ENCODE measurements around the gene LRRC36. TPM values are rescaled to one million over a fixed set of nuclear protein-coding genes. Genes with fewer than 3 reads are reported as not detected.

Gene LRRC36
- total RNA-seq, 1 experiment from 2014 or later, result not detected

DNA sequence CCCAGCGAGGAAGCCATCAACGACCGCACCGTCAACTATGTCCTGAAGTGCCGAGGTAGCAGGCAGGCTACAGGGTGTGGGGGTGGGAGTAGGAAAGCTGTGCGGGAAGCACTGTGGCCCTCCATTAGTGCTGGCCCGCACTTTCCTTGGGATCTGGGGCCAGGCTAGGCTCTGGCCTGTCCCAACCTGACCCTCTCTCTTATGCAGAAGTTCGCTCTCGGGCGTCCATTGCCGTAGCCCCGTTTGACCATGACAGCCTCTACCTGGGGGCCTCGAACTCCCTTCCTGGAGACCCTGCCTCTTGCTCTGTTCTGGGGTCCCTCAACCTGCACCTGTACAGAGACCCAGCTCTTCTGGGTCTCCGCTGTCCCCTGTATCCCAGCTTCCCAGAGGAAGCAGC lies 38.7 kb upstream of the LRRC36 start:
- Histone ChIP-seq H3F3A (ENCODE audit: low read length, unreplicated experiment) (no peaks in the 10 kb centered on the region), H3K36me3 (ENCODE audit: low read depth, low read length) (no peaks in the 10 kb centered on the region), H3K4me1 (ENCODE audit: insufficient read depth, low read length) (no peaks in the 10 kb centered on the region), H3K79me2 (ENCODE audit: low read length) (no peaks in the 10 kb centered on the region), H3K4me3 (ENCODE audit: low read length) (no peak overlapping the region), H4K20me1 (ENCODE audit: low read length) (no peaks in the 10 kb centered on the region), H3K9me2 (replicated peaks; ENCODE audit: low read length) (no peaks in the 10 kb centered on the region), H3K9me3 (ENCODE audit: low read length) (no peaks in the 10 kb centered on the region), H3K27me3 (ENCODE audit: low read length) (no peaks in the 10 kb centered on the region), H3K4me2 (ENCODE audit: low read length) (no peak overlapping the region), H3K9ac (ENCODE audit: low read length) (no peak overlapping the region), H2AFZ (ENCODE audit: low read length) (no peak overlapping the region), H3K27ac (ENCODE audit: low read length) (no peak overlapping the region)
- ChIA-PET POLR2A (ENCODE audit: unreplicated experiment) (no interaction called here), CTCF (no interaction called here)
- TF ChIP-seq EZH2phosphoT487 (IDR thresholded peaks at IDR 0.05; ENCODE audit: borderline replicate concordance, low read length) (no peak), EZH2 (IDR thresholded peaks at IDR 0.05; ENCODE audit: low read length, unreplicated experiment) (no peak)
- TF ChIP-seq, protein P1, sequence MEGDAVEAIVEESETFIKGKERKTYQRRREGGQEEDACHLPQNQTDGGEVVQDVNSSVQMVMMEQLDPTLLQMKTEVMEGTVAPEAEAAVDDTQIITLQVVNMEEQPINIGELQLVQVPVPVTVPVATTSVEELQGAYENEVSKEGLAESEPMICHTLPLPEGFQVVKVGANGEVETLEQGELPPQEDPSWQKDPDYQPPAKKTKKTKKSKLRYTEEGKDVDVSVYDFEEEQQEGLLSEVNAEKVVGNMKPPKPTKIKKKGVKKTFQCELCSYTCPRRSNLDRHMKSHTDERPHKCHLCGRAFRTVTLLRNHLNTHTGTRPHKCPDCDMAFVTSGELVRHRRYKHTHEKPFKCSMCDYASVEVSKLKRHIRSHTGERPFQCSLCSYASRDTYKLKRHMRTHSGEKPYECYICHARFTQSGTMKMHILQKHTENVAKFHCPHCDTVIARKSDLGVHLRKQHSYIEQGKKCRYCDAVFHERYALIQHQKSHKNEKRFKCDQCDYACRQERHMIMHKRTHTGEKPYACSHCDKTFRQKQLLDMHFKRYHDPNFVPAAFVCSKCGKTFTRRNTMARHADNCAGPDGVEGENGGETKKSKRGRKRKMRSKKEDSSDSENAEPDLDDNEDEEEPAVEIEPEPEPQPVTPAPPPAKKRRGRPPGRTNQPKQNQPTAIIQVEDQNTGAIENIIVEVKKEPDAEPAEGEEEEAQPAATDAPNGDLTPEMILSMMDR (conservative IDR thresholded peaks at IDR 0.05; ENCODE audit: low read depth, low read length), result no peak
- intact Hi-C loops (cut with micrococcal nuclease), result no loop called here
- DNase-seq (no peak), ATAC-seq (no peak)
- BruUV-seq (replicated peaks), result no TSS peak

DNA sequence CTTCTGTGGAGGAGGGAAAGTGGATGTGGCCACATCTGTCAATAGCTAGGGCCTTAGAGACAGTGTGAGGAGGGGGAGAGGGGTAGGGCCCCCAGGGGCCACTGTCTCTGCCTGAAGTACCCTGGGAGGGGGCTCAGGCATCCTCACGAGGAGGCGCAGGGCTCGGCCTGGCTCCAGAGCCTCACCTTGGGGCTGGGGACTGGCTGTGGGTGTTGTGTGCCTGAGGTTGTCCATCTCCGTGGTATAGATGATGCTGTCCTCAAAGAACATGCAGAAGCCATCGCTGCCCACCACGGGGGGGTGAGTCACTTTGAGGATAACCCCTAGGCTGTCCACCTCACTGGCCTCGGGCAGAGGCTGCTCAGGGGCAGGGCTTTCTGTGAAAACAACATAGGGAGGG lies 35.2 kb upstream of the LRRC36 start:
- no peaks in the 10 kb centered on the region for H3F3A ChIP-seq (ENCODE audit: low read length, unreplicated experiment)
- ChIA-PET CTCF (no interaction called here), POLR2A (ENCODE audit: unreplicated experiment) (no interaction called here)
- no peaks in the 10 kb centered on the region for H3K27me3 ChIP-seq (ENCODE audit: low read length)
- H2AFZ ChIP-seq (ENCODE audit: low read length), result no peak overlapping the region
- TF ChIP-seq EZH2 (IDR thresholded peaks at IDR 0.05; ENCODE audit: low read length, unreplicated experiment) (no peak), EZH2phosphoT487 (IDR thresholded peaks at IDR 0.05; ENCODE audit: borderline replicate concordance, low read length) (no peak)
- TF ChIP-seq, protein P1 (conservative IDR thresholded peaks at IDR 0.05; ENCODE audit: low read depth, low read length), result no peak
- intact Hi-C loops (cut with micrococcal nuclease), result no loop called here
- no peaks in the 10 kb centered on the region for H3K9me3 ChIP-seq (ENCODE audit: low read length)
- H3K27ac ChIP-seq (ENCODE audit: low read length), result no peak overlapping the region
- no TSS peak for BruUV-seq (replicated peaks)
- H3K4me2 ChIP-seq (ENCODE audit: low read length), result no peak overlapping the region
- no peaks in the 10 kb centered on the region for H3K36me3 ChIP-seq (ENCODE audit: low read depth, low read length)
- no peaks in the 10 kb centered on the region for H3K79me2 ChIP-seq (ENCODE audit: low read length)
- H3K9ac ChIP-seq (ENCODE audit: low read length), result no peak overlapping the region
- no peak overlapping the region for H3K4me3 ChIP-seq (ENCODE audit: low read length)
- DNase-seq, result no peak
- ATAC-seq, result no peak
- H3K4me1 ChIP-seq (ENCODE audit: insufficient read depth, low read length), result peaks cover 6% of the 10 kb centered on the region
- H4K20me1 ChIP-seq (ENCODE audit: low read length), result no peaks in the 10 kb centered on the region
- no peaks in the 10 kb centered on the region for H3K9me2 ChIP-seq (replicated peaks; ENCODE audit: low read length)

DNA sequence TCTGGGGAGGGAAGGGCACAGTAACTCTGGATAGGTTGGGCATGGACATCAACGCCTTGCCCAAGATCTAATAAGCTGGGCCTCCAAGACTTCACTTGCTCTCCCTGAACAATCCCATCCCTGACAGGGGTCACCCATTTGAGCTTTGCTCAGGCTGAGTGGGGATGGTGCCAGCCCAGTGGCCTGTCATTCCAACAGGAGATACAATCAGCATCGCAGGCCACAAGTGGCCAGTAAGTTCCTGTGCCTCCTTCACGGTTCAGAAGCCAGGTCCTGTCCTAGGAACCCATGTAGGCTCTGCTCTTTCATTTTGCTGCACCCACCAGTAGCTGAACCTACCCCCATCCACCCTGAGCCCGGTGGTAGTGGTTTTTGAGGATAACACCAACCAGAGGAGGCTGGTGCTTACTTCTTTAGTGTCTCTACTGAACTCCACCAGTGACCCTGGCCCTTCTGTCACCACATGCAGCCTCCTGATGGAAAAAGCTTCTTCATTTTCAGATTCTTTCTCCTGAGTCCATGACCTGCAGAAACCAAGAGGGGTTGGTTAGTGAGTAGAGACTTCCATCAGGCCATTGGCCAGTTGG lies 32.4 kb upstream of the LRRC36 start:
- CTCF ChIA-PET, result no interaction called here
- intact Hi-C loops (cut with micrococcal nuclease), result no loop called here
- Histone ChIP-seq H3K4me3 (ENCODE audit: low read length) (no peak overlapping the region), H3K36me3 (ENCODE audit: low read depth, low read length) (no peaks in the 10 kb centered on the region), H4K20me1 (ENCODE audit: low read length) (no peaks in the 10 kb centered on the region), H3K79me2 (ENCODE audit: low read length) (no peaks in the 10 kb centered on the region), H2AFZ (ENCODE audit: low read length) (no peak overlapping the region), H3K4me1 (ENCODE audit: insufficient read depth, low read length) (peaks cover 13% of the 10 kb centered on the region), H3K27ac (ENCODE audit: low read length) (no peak overlapping the region), H3K9ac (ENCODE audit: low read length) (no peak overlapping the region), H3K27me3 (ENCODE audit: low read length) (no peaks in the 10 kb centered on the region), H3K9me2 (replicated peaks; ENCODE audit: low read length) (no peaks in the 10 kb centered on the region), H3K9me3 (ENCODE audit: low read length) (no peaks in the 10 kb centered on the region), H3K4me2 (ENCODE audit: low read length) (no peak overlapping the region), H3F3A (ENCODE audit: low read length, unreplicated experiment) (no peaks in the 10 kb centered on the region)
- BruUV-seq (replicated peaks), result no TSS peak
- no peak for DNase-seq
- POLR2A ChIA-PET (ENCODE audit: unreplicated experiment), result no interaction called here
- no peak for ATAC-seq
- no peak for TF ChIP-seq EZH2phosphoT487 (IDR thresholded peaks at IDR 0.05; ENCODE audit: borderline replicate concordance, low read length)
- TF ChIP-seq, protein P1 (conservative IDR thresholded peaks at IDR 0.05; ENCODE audit: low read depth, low read length), result no peak

Data from PC-3 (cell line).